Left ventricle myocardium inferior (tissue), 1 donor: ENCODE results near the gene YPEL5. TPM values are rescaled to one million over a fixed set of nuclear protein-coding genes. Genes with fewer than 3 reads are reported as not detected.
A peak's percentile ranks its signal among the peaks of the same experiment; 100 is the strongest.

Source experiments
- DNase-seq: peaks from one replicate; pipeline ENCODE4 v3.0.0-alpha.2; 2020
- H3K27ac ChIP-seq: fragments of 200-600 bp; replicated peaks from 2 replicates; pipeline ENCODE4 v1.8.0; 2021
- H3K27me3 ChIP-seq: fragments of 200-600 bp; 2 replicates; pipeline ENCODE4 v1.8.0; 2021; ENCODE audit warnings: low read depth
- H3K36me3 ChIP-seq: fragments of 200-600 bp; 2 replicates; pipeline ENCODE4 v1.8.0; 2021
- H3K4me1 ChIP-seq: fragments of 200-600 bp; 2 replicates; pipeline ENCODE4 v1.8.0; 2021
- H3K4me3 ChIP-seq: fragments of 200-600 bp; 2 replicates; pipeline ENCODE4 v1.8.0; 2021; ENCODE audit warnings: mild to moderate bottlenecking, moderate library complexity
- H3K9me3 ChIP-seq: fragments of 200-600 bp; replicated peaks from 2 replicates; pipeline ENCODE4 v1.8.0; 2021
- intact Hi-C: fragments of 100-400 bp; cut with micrococcal nuclease; formaldehyde crosslinking; loops from one replicate; pipeline ENCODE4 v1.11.0; 2022
- total RNA-seq: library from RNA; stranded (reverse); fragmentation: NEBNext Ultra II Directional; extraction: Animal tissue kit (Norgen Biotek cat#: 25700); gene quantifications from one replicate; pipeline ENCODE4 v1.2.1, GENCODE V29; 2021
- TF ChIP-seq, protein P1 (sequence below): fragments of 200-600 bp; IDR thresholded peaks from 2 replicates; pipeline ENCODE4 v1.8.0; 2021; ENCODE audit warnings: antibody characterized with exemption, mild to moderate bottlenecking, borderline replicate concordance
- donor health status: DM: no; HTN: yes; CAD: no; lungs with severe emphysema.

YPEL5 gene
- total RNA-seq, 1 donor from 2014 or later: 63.6 TPM

DNA sequence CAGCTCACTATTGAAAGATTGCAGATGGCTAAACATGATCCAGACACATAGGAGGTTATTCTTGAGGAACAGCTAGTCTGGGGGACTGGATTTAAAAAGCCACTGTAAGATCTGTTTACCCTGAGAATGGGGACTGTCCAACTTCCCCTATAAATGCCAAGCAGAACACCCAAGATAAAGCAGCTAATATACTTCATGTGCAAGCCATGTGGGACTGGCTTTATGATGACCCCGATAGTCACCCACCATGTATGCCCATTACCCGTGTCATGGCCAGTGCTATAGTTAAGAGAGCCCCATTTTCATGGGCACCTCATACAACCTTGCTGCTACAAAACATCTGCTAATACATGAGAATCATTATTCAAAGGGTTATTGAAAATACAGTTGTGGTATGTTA lies 16.0 kb downstream of the YPEL5 start:
- Histone ChIP-seq H3K4me3 (no peak overlapping the region), H3K4me1 (peaks cover 27% of the 10 kb centered on the region), H3K36me3 (peaks cover 34% of the 10 kb centered on the region), H3K9me3 (no peaks in the 10 kb centered on the region), H3K27ac (no peak overlapping the region), H3K27me3 (no peaks in the 10 kb centered on the region)
- no peak for DNase-seq
- intact Hi-C loops: no loop called here
- TF ChIP-seq, protein P1, sequence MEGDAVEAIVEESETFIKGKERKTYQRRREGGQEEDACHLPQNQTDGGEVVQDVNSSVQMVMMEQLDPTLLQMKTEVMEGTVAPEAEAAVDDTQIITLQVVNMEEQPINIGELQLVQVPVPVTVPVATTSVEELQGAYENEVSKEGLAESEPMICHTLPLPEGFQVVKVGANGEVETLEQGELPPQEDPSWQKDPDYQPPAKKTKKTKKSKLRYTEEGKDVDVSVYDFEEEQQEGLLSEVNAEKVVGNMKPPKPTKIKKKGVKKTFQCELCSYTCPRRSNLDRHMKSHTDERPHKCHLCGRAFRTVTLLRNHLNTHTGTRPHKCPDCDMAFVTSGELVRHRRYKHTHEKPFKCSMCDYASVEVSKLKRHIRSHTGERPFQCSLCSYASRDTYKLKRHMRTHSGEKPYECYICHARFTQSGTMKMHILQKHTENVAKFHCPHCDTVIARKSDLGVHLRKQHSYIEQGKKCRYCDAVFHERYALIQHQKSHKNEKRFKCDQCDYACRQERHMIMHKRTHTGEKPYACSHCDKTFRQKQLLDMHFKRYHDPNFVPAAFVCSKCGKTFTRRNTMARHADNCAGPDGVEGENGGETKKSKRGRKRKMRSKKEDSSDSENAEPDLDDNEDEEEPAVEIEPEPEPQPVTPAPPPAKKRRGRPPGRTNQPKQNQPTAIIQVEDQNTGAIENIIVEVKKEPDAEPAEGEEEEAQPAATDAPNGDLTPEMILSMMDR: no peak

DNA sequence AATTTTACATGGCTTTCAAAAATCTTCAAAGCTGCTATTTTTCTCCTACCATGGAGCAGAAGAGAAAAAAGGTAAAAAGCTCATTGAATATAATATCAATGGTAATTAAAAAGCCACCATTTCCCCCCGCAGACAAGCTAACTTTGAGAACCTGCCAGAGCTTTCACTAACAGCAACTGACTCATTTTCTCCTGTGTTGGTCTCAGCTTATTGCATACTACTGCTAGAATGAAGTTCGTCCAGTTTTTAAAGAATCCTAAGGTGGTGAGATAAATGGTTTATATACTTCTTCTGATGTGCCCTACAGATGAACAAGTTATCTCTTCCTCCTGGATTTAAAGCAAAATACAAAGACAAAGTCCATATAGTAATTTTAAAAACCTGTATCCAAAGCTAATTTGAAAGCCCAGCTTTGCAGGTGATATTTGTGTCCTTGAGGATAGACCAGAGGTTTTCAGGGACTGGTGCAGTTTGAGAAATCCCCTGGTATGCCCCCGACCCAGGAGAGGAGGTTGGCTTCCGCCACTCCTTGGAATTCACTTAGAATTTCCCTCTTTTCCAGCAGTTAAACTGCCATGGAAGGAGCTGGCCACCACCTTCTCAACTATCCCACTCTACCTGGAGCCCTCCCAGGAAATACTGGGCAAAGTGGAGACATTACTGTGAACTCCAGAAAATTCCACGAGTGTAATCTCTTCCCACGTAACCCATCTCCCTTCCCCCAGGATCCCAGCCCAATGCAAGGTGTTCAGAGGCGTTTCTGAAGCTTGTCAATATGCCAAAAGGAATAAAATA lies 17.5 kb downstream of the YPEL5 start:
- no peak overlapping the region for H3K4me3 ChIP-seq
- no peak for DNase-seq
- intact Hi-C loops: no loop called here
- peaks cover 19% of the 10 kb centered on the region for H3K36me3 ChIP-seq
- H3K9me3 ChIP-seq: no peaks in the 10 kb centered on the region
- H3K4me1 ChIP-seq: peaks cover 26% of the 10 kb centered on the region
- TF ChIP-seq, protein P1: no peak
- H3K27ac ChIP-seq: no peak overlapping the region
- H3K27me3 ChIP-seq: no peaks in the 10 kb centered on the region

DNA sequence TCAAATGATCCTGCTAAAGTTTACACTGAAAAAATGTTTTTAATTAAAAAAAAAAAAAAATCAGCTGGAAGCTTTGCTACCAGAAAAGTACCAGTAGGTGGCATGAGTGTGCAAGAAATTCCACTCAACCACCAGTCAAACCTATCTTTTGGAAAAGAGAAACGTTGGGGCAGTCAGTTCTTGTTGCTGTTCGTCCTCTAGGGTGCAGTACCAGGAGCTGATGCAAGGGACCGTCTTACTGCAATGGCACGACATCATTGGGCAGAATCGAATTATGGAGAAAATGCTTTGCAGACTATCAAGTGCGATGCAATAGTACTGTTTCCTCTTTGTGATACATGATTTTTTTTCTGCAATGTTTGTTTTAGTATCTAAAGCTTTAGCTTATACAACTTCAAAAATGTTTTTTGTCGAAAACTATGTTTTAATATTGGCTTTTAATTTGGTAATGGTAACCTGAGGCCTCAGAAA lies 18.3 kb downstream of the YPEL5 start:
- Histone ChIP-seq H3K27me3 (no peaks in the 10 kb centered on the region), H3K27ac (no peak overlapping the region), H3K4me1 (peaks cover 24% of the 10 kb centered on the region), H3K36me3 (peaks cover 11% of the 10 kb centered on the region), H3K4me3 (no peak overlapping the region), H3K9me3 (no peaks in the 10 kb centered on the region)
- TF ChIP-seq, protein P1: peak; percentile 92
- intact Hi-C loops: loop anchor here (5.0 kb wide), 1 partner anchor 547 kb away; no protein-coding TSS in a partner anchor
- DNase-seq: no peak

DNA sequence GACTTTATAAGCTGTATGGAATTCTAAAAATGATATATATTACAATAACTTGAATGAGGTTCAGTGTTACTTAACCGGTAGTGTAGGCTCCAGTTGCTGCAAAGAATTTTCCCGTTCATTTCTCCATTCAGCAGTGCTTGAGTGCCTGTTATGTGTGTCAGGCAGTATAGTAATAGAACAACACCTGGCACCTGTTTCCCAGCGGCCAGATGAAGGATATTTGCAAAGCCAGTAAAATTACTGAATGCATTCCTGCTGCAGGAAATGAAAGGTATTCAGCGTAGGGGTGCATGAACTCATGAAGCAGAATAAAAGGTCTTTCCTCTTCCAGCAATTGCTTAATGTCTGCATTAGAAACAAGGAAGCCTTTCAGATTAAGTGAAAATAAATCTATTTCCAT lies 18.8 kb downstream of the YPEL5 start:
- DNase-seq: no peak
- Histone ChIP-seq H3K4me3 (no peak overlapping the region), H3K9me3 (no peaks in the 10 kb centered on the region), H3K36me3 (peaks cover 6% of the 10 kb centered on the region), H3K27ac (no peak overlapping the region), H3K27me3 (no peaks in the 10 kb centered on the region), H3K4me1 (peaks cover 19% of the 10 kb centered on the region)
- TF ChIP-seq, protein P1: no peak
- intact Hi-C loops: loop anchor here (5.0 kb wide), 1 partner anchor 547 kb away; no protein-coding TSS in a partner anchor

DNA sequence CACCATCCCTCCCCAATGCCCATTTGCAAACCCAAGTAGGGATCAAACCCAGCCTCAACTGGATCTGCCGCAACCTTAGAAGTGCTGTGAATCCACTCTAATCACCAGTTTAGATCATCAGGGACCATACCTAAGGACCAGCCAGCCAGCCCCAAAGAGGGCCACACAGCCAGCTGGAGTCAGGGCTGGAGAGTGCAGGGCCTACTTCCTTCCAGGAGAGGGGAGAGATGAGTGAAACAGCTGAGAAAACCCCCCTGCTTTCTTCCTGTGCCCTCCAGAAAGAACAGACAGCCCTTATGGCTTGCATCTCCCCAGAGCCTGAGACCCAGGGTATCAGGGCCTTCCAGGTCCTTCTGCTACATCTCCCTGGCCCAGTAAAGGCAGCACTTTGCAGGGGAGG lies 25.8 kb downstream of the YPEL5 start:
- Histone ChIP-seq H3K36me3 (no peaks in the 10 kb centered on the region), H3K9me3 (no peaks in the 10 kb centered on the region), H3K4me3 (no peak overlapping the region), H3K4me1 (peaks cover 2% of the 10 kb centered on the region), H3K27ac (no peak overlapping the region), H3K27me3 (no peaks in the 10 kb centered on the region)
- intact Hi-C loops: no loop called here
- DNase-seq: no peak
- TF ChIP-seq, protein P1: no peak
